GM12872 (cell line): ENCODE measurements around the gene CADM1.

ENCODE experiments used
- CTCF ChIP-seq: IDR thresholded peaks from 3 replicates; pipeline ENCODE4 v1.5.1; 2011; ENCODE audit warnings: low read depth, mild to moderate bottlenecking, low read length, moderate library complexity; ENCODE audit not compliant: insufficient read depth

Gene CADM1

GRCh38 chr11:115493488-115493887 lies 10.7 kb downstream of the CADM1 start:
- no peak for TF ChIP-seq CTCF

GRCh38 chr11:115489466-115489865 lies 14.7 kb downstream of the CADM1 start:
- TF ChIP-seq CTCF, result no peak

- no peak for TF ChIP-seq CTCF
These were observed 15.3 kb downstream of the CADM1 start for GRCh38 chr11:115488945-115489344.

GRCh38 chr11:115481528-115481927 lies 22.7 kb downstream of the CADM1 start:
- TF ChIP-seq CTCF, result no peak

- no peak for TF ChIP-seq CTCF
These were observed 23.6 kb downstream of the CADM1 start for GRCh38 chr11:115480611-115481010.

GRCh38 chr11:115477410-115477809 lies 26.8 kb downstream of the CADM1 start:
- no peak for TF ChIP-seq CTCF

GRCh38 chr11:115476463-115477286 lies 27.5 kb downstream of the CADM1 start:
- TF ChIP-seq CTCF, result no peak
